ENCODE data around the gene USP24.

USP24 gene

DNA sequence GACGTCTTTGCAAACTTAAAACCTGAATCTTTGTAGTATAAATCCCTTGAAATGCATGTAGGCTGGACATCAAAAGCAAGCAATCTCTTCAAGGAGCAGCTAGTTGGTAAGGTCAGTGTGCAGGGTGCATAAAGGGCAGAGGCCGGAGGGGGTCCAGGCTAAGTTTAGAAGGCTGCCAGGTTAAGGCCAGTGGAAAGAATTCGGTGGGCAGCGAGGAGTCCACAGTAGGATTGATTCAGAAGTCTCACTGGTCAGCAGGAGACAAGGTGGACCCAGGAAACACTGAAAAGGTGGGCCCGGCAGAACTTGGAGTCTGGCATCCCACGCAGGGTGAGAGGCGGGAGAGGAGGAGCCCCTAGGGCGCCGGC is 176.2 kb downstream of the USP24 start:
- no peak overlapping the region for H3K4me2 ChIP-seq (ENCODE audit: low read depth, low read length, poor library complexity, severe bottlenecking)

GRCh38 chr1:55038552-55038838 is 176.7 kb downstream of the USP24 start:
- Histone ChIP-seq H3K9me2 (replicated peaks; ENCODE audit: low read depth, low read length) (no peaks in the 10 kb centered on the region), H3K36me3 (ENCODE audit: insufficient read depth, low read length) (no peaks in the 10 kb centered on the region), H3K4me1 (ENCODE audit: insufficient read depth, low read length, poor library complexity, severe bottlenecking) (no peaks in the 10 kb centered on the region), H3K9ac (ENCODE audit: low read depth, low read length, poor library complexity, severe bottlenecking) (no peak overlapping the region), H3K79me2 (ENCODE audit: insufficient read depth, low read length) (no peaks in the 10 kb centered on the region), H3K4me3 (ENCODE audit: low read length, poor library complexity, severe bottlenecking) (no peak overlapping the region), H3K9me3 (ENCODE audit: insufficient read depth, low read depth, low read length) (no peaks in the 10 kb centered on the region), H4K20me1 (ENCODE audit: insufficient read depth, low read length, poor library complexity, severe bottlenecking) (no peaks in the 10 kb centered on the region), H3K27me3 (ENCODE audit: insufficient read depth, low read length, poor library complexity, severe bottlenecking) (no peaks in the 10 kb centered on the region), H3K4me2 (ENCODE audit: low read depth, low read length, poor library complexity, severe bottlenecking) (no peak overlapping the region), H3F3A (ENCODE audit: low read depth) (no peaks in the 10 kb centered on the region), H2AFZ (ENCODE audit: low read length) (no peak overlapping the region)
- TF ChIP-seq EZH2phosphoT487 (IDR thresholded peaks at IDR 0.05; ENCODE audit: borderline replicate concordance): no peak
- TF ChIP-seq, protein P1, sequence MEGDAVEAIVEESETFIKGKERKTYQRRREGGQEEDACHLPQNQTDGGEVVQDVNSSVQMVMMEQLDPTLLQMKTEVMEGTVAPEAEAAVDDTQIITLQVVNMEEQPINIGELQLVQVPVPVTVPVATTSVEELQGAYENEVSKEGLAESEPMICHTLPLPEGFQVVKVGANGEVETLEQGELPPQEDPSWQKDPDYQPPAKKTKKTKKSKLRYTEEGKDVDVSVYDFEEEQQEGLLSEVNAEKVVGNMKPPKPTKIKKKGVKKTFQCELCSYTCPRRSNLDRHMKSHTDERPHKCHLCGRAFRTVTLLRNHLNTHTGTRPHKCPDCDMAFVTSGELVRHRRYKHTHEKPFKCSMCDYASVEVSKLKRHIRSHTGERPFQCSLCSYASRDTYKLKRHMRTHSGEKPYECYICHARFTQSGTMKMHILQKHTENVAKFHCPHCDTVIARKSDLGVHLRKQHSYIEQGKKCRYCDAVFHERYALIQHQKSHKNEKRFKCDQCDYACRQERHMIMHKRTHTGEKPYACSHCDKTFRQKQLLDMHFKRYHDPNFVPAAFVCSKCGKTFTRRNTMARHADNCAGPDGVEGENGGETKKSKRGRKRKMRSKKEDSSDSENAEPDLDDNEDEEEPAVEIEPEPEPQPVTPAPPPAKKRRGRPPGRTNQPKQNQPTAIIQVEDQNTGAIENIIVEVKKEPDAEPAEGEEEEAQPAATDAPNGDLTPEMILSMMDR (conservative IDR thresholded peaks at IDR 0.05; ENCODE audit: low read length): no peak

More for the DNA sequence above, 176.2 kb downstream of the USP24 start:
- Histone ChIP-seq H3K4me1 (ENCODE audit: insufficient read depth, low read length, poor library complexity, severe bottlenecking) (no peaks in the 10 kb centered on the region), H3F3A (ENCODE audit: low read depth) (no peaks in the 10 kb centered on the region), H3K4me3 (ENCODE audit: low read length, poor library complexity, severe bottlenecking) (no peak overlapping the region), H4K20me1 (ENCODE audit: insufficient read depth, low read length, poor library complexity, severe bottlenecking) (no peaks in the 10 kb centered on the region), H3K9ac (ENCODE audit: low read depth, low read length, poor library complexity, severe bottlenecking) (no peak overlapping the region), H3K9me3 (ENCODE audit: insufficient read depth, low read depth, low read length) (no peaks in the 10 kb centered on the region), H3K9me2 (replicated peaks; ENCODE audit: low read depth, low read length) (no peaks in the 10 kb centered on the region), H2AFZ (ENCODE audit: low read length) (no peak overlapping the region), H3K36me3 (ENCODE audit: insufficient read depth, low read length) (no peaks in the 10 kb centered on the region), H3K79me2 (ENCODE audit: insufficient read depth, low read length) (no peaks in the 10 kb centered on the region), H3K27me3 (ENCODE audit: insufficient read depth, low read length, poor library complexity, severe bottlenecking) (no peaks in the 10 kb centered on the region)
- TF ChIP-seq EZH2phosphoT487 (IDR thresholded peaks at IDR 0.05; ENCODE audit: borderline replicate concordance): no peak
- TF ChIP-seq, protein P1 (conservative IDR thresholded peaks at IDR 0.05; ENCODE audit: low read length): no peak

GRCh38 chr1:55037733-55038551 is 177.2 kb downstream of the USP24 start:
- Histone ChIP-seq H3K27me3 (ENCODE audit: insufficient read depth, low read length, poor library complexity, severe bottlenecking) (no peaks in the 10 kb centered on the region), H3K9ac (ENCODE audit: low read depth, low read length, poor library complexity, severe bottlenecking) (no peak overlapping the region), H3K9me2 (replicated peaks; ENCODE audit: low read depth, low read length) (no peaks in the 10 kb centered on the region), H3K36me3 (ENCODE audit: insufficient read depth, low read length) (no peaks in the 10 kb centered on the region), H3F3A (ENCODE audit: low read depth) (no peaks in the 10 kb centered on the region), H3K4me3 (ENCODE audit: low read length, poor library complexity, severe bottlenecking) (no peak overlapping the region), H4K20me1 (ENCODE audit: insufficient read depth, low read length, poor library complexity, severe bottlenecking) (no peaks in the 10 kb centered on the region), H3K79me2 (ENCODE audit: insufficient read depth, low read length) (no peaks in the 10 kb centered on the region), H2AFZ (ENCODE audit: low read length) (no peak overlapping the region), H3K4me1 (ENCODE audit: insufficient read depth, low read length, poor library complexity, severe bottlenecking) (no peaks in the 10 kb centered on the region), H3K9me3 (ENCODE audit: insufficient read depth, low read depth, low read length) (no peaks in the 10 kb centered on the region), H3K4me2 (ENCODE audit: low read depth, low read length, poor library complexity, severe bottlenecking) (no peak overlapping the region)
- TF ChIP-seq, protein P1 (conservative IDR thresholded peaks at IDR 0.05; ENCODE audit: low read length): no peak
- no peak for TF ChIP-seq EZH2phosphoT487 (IDR thresholded peaks at IDR 0.05; ENCODE audit: borderline replicate concordance)
